CD4-positive, alpha-beta T cell treated with Interleukin-12 subunit alpha and Interleukin-12 subunit beta, for 1 hour (primary cell): ENCODE results near the gene MYMK.

Source experiments
- DNase-seq: peaks from one replicate; pipeline ENCODE4 v3.0.0-alpha.2; 2020

The MYMK gene

GRCh38 chr9:133516256-133516960 is 8.4 kb downstream of the MYMK start:
- DNase-seq, result no peak

- no peak for DNase-seq
These were observed 9.0 kb downstream of the MYMK start for GRCh38 chr9:133515615-133516255.

- DNase-seq, result no peak
These were observed 9.5 kb downstream of the MYMK start for GRCh38 chr9:133515240-133515610.

- DNase-seq, result no peak
These were observed 10.1 kb downstream of the MYMK start for GRCh38 chr9:133514460-133515239.

GRCh38 chr9:133513214-133514100 is 11.3 kb downstream of the MYMK start:
- no peak for DNase-seq

- no peak for DNase-seq
These were observed 12.2 kb downstream of the MYMK start for GRCh38 chr9:133512253-133513213.

- no peak for DNase-seq
These were observed 13.2 kb downstream of the MYMK start for GRCh38 chr9:133511607-133512006.

- DNase-seq, result no peak
These were observed 13.7 kb downstream of the MYMK start for GRCh38 chr9:133510926-133511505.

- peak; percentile 20 for DNase-seq
These were observed 15.3 kb downstream of the MYMK start for GRCh38 chr9:133509179-133510083.

- no peak for DNase-seq
These were observed 16.7 kb downstream of the MYMK start for GRCh38 chr9:133508046-133508445.

GRCh38 chr9:133507246-133507965 is 17.4 kb downstream of the MYMK start:
- DNase-seq, result no peak

GRCh38 chr9:133506653-133507038 is 18.1 kb downstream of the MYMK start:
- no peak for DNase-seq

GRCh38 chr9:133505901-133506652 is 18.7 kb downstream of the MYMK start:
- DNase-seq, result no peak

GRCh38 chr9:133505186-133505830 is 19.5 kb downstream of the MYMK start:
- DNase-seq, result no peak

GRCh38 chr9:133502112-133502511 is 22.6 kb downstream of the MYMK start:
- DNase-seq, result no peak

GRCh38 chr9:133499892-133500270 is 24.9 kb downstream of the MYMK start:
- DNase-seq, result no peak

- DNase-seq, result no peak
These were observed 25.4 kb downstream of the MYMK start for GRCh38 chr9:133499132-133499891.
